Lower leg skin (tissue), 3 donors: ENCODE data around the gene SOCS6.

Experiments used
- POLR2A ChIP-seq, 2 donors: fragments of 450-650 bp; IDR thresholded peaks; one replicate each; pipeline ENCODE4 v1.6.1; 2016 to 2017; ENCODE audit warnings: antibody characterized with exemption in 2 of 2, mild to moderate bottlenecking in 1 of 2, moderate library complexity in 1 of 2
- TF ChIP-seq, protein P1 (sequence below), 3 donors: fragments of 450-650 bp; IDR thresholded peaks; one replicate each; pipeline ENCODE4 v1.5.1; 2016; ENCODE audit warnings: antibody characterized with exemption in 3 of 3, mild to moderate bottlenecking in 3 of 3, moderate library complexity in 2 of 3

GRCh38 chr18:70308555-70309294 is 19.9 kb downstream of the SOCS6 start:
- TF ChIP-seq, protein P1, sequence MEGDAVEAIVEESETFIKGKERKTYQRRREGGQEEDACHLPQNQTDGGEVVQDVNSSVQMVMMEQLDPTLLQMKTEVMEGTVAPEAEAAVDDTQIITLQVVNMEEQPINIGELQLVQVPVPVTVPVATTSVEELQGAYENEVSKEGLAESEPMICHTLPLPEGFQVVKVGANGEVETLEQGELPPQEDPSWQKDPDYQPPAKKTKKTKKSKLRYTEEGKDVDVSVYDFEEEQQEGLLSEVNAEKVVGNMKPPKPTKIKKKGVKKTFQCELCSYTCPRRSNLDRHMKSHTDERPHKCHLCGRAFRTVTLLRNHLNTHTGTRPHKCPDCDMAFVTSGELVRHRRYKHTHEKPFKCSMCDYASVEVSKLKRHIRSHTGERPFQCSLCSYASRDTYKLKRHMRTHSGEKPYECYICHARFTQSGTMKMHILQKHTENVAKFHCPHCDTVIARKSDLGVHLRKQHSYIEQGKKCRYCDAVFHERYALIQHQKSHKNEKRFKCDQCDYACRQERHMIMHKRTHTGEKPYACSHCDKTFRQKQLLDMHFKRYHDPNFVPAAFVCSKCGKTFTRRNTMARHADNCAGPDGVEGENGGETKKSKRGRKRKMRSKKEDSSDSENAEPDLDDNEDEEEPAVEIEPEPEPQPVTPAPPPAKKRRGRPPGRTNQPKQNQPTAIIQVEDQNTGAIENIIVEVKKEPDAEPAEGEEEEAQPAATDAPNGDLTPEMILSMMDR (IDR thresholded peaks at IDR 0.05) = no peak
- no peak for TF ChIP-seq POLR2A (IDR thresholded peaks at IDR 0.05)
